MG63 (cell line): ENCODE results near the gene TMEM50B. TPM values are rescaled to one million over a fixed set of nuclear protein-coding genes. Genes with fewer than 3 reads are reported as not detected.
"Not testable (repeated sequence)": the region's sequence is repeated elsewhere in the genome, so short reads cannot be mapped to it uniquely, and the experiment has no call there.

Experiments
- DNase-seq: peaks from one replicate; pipeline ENCODE4 v3.0.0-alpha.2; 2020
- H3K27me3 ChIP-seq: fragments of 250-450 bp; sonication (Bioruptor Pico); 2 replicates; pipeline ENCODE4 v1.5.1; 2020; ENCODE audit warnings: mild to moderate bottlenecking, moderate library complexity
- H3K36me3 ChIP-seq: fragments of 250-450 bp; sonication (Bioruptor Pico); 2 replicates; pipeline ENCODE4 v1.5.1; 2020; ENCODE audit warnings: mild to moderate bottlenecking, moderate library complexity
- H3K4me3 ChIP-seq: fragments of 250-450 bp; sonication (Bioruptor Pico); 2 replicates; pipeline ENCODE4 v1.5.1; 2020; ENCODE audit warnings: mild to moderate bottlenecking, moderate library complexity
- H3K9me3 ChIP-seq: fragments of 250-450 bp; sonication (Bioruptor Pico); 2 replicates; pipeline ENCODE4 v1.5.1; 2020; ENCODE audit warnings: mild to moderate bottlenecking, moderate library complexity
- total RNA-seq: library from RNA; depleted of rRNA; stranded (reverse); fragments of >200 nt; shearing (Covaris generic); gene quantifications from 2 replicates; pipeline ENCODE4 v1.2.3, GENCODE V29; 2014; ENCODE audit warnings: low replicate concordance; rRNA removed

TMEM50B gene
- 14.3 and 16.3 TPM in 2 replicates for total RNA-seq

DNA sequence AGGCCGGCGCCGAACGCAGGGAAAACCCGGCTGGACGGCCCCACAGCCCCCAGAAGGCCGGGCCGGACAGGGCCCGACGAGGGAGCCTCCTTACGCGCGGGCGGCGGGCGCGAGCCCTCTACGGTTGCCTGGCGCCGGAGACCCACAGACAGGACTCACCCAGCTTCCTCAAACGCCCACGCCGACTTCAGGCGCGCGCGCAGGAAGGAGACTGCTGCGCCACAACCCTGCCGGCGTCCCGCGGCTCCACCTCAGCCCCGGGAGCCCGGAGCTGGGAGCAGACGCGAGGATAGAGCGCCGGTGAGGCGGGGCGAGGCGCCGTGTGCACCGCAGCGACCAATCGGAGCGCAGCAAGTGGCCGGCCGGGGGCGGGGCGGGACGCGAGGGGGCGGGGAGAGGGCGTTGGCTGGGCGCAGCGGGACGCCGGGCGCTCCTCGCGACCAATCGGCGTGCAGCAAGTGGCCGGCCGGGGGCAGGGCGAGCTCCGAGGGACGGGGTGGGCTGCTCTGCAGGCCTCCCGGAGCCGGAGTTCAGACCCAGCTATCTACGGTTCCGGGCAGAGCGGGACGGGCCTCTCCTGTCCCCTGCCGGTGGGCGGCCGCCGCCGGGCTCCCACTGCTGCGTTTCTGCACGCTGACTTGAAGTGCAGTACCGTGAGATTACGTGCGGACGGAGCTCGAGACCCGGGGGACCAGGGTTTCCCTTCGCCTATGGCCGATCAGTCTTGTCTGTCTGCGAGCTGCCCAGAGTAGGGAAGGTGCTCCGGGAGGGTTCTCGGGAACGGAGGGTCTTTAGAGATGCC lies at the start of gene TMEM50B:
Gene TMEM50B (minus strand): TSS at position 296 of the 802 bp plus-strand sequence. CDS start 11,089 bp downstream, outside the sequence.
- peak; percentile 96 for DNase-seq
- no peaks in the 10 kb centered on the region for H3K36me3 ChIP-seq
- H3K9me3 ChIP-seq = no peaks in the 10 kb centered on the region
- peak within 1 kb of the TSS; percentile 77 for H3K4me3 ChIP-seq
- H3K27me3 ChIP-seq = no peaks in the 10 kb centered on the region

DNA sequence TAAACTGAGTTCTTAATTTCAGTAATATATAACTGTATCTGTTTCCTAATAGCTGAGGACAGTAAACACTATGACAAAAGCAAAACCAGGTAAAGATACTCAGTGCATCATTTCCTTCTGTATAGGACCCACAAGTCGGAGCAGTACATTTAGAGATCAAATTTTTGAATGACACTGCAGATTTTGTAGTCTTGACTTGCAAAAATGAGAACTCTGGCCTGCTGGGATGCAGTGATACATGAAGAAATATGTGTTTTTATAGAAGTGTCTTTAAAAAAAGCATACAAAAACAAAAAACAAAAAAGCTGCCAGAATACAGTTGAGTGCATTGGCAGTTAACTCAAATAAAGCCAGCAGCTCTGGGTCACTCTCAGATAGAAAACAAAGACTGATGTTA lies 43.2 kb upstream of the TMEM50B start:
- peaks cover 69% of the 10 kb centered on the region for H3K36me3 ChIP-seq
- H3K9me3 ChIP-seq = no peaks in the 10 kb centered on the region
- H3K27me3 ChIP-seq = no peaks in the 10 kb centered on the region
- no peak overlapping the region for H3K4me3 ChIP-seq
- no peak for DNase-seq

DNA sequence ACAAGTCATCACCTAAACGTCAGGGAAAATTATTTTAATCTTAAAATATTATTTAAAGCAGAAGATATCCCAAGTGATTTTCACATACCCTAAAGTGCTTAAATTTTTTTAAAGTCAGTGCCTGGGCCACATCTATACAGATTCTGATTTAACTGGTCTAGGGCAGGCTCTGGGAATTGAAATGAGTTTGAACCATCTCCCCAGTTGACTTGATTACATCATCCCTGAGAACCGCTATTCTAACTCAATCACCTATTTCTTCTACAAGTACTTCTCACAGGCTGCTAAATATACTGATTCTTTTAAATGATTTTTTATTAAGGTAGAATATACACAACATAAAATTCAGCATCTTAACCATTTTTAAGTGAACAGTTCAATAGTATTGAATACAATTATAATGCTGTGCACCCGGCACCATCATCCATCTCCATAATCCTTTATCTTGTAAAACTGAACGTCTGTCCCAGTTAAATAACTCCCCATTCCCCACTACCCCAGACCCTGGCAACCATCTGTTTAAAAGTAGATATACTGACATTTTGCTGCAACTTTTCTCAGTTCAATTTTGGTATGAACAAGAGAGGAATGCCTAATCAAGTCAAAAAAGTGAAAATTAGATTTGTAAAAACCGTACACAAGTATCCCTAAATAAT lies 42.7 kb upstream of the TMEM50B start:
- Histone ChIP-seq H3K4me3 (no peak overlapping the region), H3K27me3 (no peaks in the 10 kb centered on the region), H3K9me3 (no peaks in the 10 kb centered on the region), H3K36me3 (peaks cover 69% of the 10 kb centered on the region)
- DNase-seq = no peak

DNA sequence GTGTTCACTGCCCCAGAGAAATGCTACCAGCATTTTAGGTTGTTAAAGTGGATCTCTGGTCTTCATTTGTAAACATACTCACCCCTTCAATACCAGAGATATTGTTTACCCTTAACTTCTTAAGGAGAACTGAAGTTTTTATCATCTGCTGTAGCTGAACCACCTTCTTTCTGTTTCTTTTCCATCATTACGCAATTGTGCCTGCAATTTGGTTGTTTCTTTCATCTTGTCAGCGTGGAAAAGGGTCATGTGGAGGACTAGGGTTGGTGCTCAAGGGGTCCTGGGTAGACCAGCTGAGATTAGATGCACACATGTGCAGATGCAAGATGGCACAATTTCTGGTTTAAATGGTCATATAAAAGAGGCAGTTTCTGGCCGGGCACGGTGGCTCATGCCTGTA lies 39.1 kb upstream of the TMEM50B start:
- H3K27me3 ChIP-seq = no peaks in the 10 kb centered on the region
- H3K9me3 ChIP-seq = no peaks in the 10 kb centered on the region
- H3K36me3 ChIP-seq = peaks cover 74% of the 10 kb centered on the region
- H3K4me3 ChIP-seq = no peak overlapping the region
- DNase-seq = no peak

DNA sequence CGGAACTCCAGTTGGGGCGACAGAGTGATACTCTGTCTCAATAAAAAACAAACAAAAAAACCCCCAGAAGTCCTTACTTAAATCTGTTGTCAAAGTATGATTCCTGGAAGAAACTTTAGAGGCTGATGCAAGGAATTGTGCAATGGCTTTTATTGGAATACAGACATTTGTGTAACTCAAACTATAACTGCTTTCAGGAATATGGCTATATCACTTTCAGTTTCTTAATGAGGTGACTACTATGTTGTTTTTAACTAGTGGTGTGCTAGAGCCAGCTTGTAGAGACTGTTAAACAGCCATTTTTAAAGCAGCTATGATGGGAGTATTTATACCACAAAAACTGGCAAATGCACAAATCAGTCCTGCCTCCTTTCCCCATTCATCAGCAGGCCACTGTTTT lies 34.5 kb upstream of the TMEM50B start:
- Histone ChIP-seq H3K4me3 (no peak overlapping the region), H3K27me3 (no peaks in the 10 kb centered on the region), H3K9me3 (no peaks in the 10 kb centered on the region), H3K36me3 (peaks cover 89% of the 10 kb centered on the region)
- DNase-seq = no peak

DNA sequence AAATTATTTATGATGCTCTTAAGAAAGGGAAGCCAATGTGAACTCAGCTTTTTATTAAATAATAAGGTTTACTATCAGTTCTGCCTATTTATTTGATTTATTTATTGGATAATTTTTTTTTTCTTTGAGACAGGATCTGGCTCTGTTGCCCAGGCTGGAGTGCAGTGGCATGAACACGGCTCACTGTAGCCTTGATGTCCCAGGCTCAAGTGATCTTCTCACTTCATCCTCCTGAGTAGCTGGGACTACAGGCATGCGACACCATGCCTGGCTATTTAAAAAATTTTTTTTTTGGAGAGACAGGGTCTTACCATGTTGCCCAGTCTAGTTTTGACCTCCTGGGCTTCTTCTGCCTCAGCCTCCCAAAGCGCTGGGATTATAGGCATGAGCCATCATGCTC lies 32.7 kb upstream of the TMEM50B start:
- peaks cover 88% of the 10 kb centered on the region for H3K36me3 ChIP-seq
- no peak overlapping the region for H3K4me3 ChIP-seq
- no peak for DNase-seq
- H3K9me3 ChIP-seq = no peaks in the 10 kb centered on the region
- no peaks in the 10 kb centered on the region for H3K27me3 ChIP-seq

DNA sequence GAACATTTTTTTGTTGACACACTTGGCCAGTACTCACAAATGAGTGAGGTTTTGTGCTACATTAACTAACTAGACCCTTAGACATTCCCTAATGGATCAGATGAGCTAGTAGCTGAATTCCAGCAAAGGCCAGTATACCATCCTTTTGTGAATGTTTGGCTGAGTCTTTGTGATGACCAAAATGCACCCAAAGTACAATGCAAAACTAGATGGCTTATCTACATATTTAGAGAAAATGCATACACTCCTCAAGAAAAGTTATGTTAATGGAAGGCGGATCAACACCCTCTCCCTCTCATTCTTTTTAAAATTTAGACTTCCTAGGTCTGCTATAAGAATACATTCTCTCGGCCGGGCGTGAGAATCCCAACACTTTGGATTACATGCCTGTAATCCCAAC lies 31.9 kb upstream of the TMEM50B start:
- peaks cover 88% of the 10 kb centered on the region for H3K36me3 ChIP-seq

DNA sequence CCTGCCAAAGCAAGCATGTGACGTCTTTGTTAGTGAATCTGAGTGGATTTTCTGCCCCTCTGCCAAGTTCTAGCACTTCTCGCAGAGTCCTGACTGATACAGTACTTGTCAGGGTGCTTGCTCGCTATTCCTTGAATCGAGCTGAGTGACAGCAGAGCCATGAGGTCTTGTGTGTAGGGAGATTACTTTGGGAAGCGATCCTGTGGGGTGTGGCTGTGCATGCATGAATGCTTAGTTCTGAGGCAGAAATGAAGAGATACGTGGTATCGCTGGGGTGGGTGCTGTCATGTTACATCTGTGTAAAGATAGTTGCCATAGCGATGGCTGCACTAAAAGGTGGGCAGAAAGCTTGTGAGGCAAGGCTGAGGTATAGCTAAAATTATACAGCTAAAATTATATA lies 31.1 kb upstream of the TMEM50B start:
- no peaks in the 10 kb centered on the region for H3K9me3 ChIP-seq
- H3K36me3 ChIP-seq = peaks cover 90% of the 10 kb centered on the region
- no peaks in the 10 kb centered on the region for H3K27me3 ChIP-seq
- no peak for DNase-seq
- no peak overlapping the region for H3K4me3 ChIP-seq

More for the DNA sequence above, 31.9 kb upstream of the TMEM50B start:
- no peak for DNase-seq
- Histone ChIP-seq H3K4me3 (no peak overlapping the region), H3K27me3 (no peaks in the 10 kb centered on the region), H3K9me3 (no peaks in the 10 kb centered on the region)

DNA sequence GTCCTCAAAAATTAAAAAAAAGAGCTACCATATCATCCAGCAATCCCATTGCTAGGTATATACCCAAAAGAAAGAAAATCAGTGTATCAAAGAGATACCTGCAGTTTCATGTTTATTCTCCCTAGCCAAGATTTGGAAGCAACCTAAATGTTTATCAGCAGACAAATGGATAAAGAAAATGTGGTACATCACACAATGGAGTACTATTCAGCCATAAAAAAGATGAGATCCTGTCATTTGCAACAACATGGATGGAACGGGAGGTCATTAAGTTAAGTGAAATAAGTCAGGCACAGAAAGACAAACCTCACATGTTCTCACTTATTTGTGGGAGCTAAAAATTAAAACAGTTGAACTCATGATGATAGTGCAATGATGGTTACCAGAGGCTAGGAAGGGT lies 27.2 kb upstream of the TMEM50B start:
- H3K27me3 ChIP-seq, H3K4me3 ChIP-seq: not testable (repeated sequence)

DNA sequence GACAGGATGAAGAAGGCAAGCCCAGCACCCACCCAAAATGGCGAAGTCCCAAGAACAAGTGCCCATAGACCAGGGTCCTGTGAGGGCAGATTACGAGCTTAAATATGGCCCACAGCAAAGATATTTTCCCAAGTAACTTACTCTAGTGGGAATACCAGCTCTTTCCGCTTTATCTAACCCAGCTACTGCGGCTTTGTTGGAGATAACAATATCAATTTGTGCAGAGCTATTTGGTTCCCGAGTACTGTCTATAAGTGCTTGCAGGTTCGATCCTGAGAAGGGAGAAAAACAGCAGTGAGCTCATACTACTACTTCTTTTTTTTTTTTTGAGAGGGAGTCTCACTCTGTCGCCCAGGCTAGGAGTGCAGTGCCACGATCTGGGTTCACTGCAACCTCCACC lies 26.1 kb upstream of the TMEM50B start:
- no peaks in the 10 kb centered on the region for H3K27me3 ChIP-seq
- H3K36me3 ChIP-seq = peaks cover 74% of the 10 kb centered on the region
- no peaks in the 10 kb centered on the region for H3K9me3 ChIP-seq
- no peak overlapping the region for H3K4me3 ChIP-seq
- DNase-seq = no peak

More for the DNA sequence above, 27.2 kb upstream of the TMEM50B start:
- not testable (repeated sequence) for DNase-seq, H3K9me3 ChIP-seq
- peaks cover 82% of the 10 kb centered on the region for H3K36me3 ChIP-seq

DNA sequence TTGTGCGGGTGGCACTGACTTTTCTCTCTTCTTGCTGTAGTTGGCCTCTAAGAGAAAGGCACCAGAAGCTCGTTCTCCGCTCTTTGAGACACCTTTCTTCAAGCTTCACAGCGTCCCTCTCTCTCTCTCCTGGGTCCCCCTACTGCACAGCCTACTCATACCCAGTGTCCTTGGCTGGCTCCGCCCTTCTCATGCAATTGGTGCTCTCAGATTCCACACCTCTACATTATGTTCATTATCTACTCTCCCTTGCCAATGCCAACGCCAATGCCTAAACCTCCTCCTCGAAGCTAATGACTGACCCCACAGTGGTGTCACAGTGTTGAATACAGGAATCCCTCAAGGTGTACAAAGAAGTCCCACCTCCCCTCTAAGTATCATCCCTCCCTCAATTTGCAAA lies 16.6 kb upstream of the TMEM50B start:
- Histone ChIP-seq H3K36me3 (no peaks in the 10 kb centered on the region), H3K4me3 (no peak overlapping the region), H3K9me3 (no peaks in the 10 kb centered on the region), H3K27me3 (no peaks in the 10 kb centered on the region; the same call in 1 of the 2 replicates)
- DNase-seq = no peak

DNA sequence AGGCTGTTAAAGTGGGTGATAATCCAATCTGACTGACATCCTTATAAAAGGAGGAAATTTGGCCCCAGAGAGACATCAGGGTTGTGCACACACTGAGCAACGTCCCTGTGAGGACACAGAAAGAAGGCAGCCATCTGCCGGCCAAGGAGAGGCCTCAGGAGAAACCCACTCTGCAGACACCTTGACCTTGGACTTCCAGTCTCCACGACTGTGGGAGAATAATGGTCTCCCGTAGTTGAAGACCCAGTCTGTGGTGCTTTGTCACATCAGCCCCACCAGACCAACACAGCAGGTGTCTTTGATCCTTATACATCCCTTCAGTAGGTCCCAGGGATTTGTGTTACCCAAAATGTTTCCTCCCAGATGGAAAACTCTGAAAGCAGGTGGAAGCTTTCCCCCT lies 16.0 kb upstream of the TMEM50B start:
- DNase-seq = no peak
- peaks cover 2% of the 10 kb centered on the region; the same call in 1 of the 2 replicates for H3K27me3 ChIP-seq
- no peaks in the 10 kb centered on the region for H3K36me3 ChIP-seq
- H3K9me3 ChIP-seq = no peaks in the 10 kb centered on the region
- H3K4me3 ChIP-seq = no peak overlapping the region

DNA sequence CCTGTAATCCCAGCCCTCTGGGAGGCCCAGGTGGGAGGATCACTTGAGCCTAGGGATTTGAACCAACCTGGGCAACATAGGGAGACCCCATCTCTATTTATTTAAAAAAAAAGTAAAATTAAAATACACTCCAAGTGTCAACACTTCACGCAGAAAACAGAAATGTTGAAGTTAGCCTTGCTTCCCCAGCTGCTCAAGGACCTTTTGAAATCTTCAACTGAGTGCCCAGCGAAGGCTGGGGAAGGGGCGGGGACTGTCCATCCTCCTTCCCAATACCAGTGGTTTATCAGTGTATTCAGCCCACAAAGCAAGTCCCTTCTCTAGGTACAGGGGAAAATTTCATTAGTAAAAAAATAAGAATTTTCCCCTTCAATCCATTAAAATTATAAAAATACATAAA lies 14.0 kb upstream of the TMEM50B start:
- no peaks in the 10 kb centered on the region for H3K9me3 ChIP-seq
- peaks cover 2% of the 10 kb centered on the region; the same call in 1 of the 2 replicates for H3K27me3 ChIP-seq
- DNase-seq = no peak
- H3K4me3 ChIP-seq = no peak overlapping the region
- no peaks in the 10 kb centered on the region for H3K36me3 ChIP-seq

DNA sequence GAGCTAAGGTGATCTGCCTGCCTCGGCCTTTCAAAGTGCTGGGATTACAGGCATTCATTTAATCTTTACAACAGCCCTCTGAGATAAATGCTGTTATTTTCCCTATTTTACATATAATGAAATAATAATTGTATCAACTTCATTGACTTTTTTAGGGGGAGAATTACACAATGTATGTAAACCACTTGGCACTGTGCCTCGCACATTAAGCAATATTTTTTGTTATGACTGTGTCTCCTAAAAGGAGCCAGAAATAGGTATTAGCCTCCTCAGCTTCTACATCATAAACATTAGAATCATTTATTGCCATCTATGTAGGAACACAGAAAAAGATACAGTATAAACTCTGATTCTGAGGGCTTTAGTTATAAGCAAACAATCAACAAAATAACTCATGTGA lies 12.8 kb upstream of the TMEM50B start:
- no peaks in the 10 kb centered on the region for H3K36me3 ChIP-seq

DNA sequence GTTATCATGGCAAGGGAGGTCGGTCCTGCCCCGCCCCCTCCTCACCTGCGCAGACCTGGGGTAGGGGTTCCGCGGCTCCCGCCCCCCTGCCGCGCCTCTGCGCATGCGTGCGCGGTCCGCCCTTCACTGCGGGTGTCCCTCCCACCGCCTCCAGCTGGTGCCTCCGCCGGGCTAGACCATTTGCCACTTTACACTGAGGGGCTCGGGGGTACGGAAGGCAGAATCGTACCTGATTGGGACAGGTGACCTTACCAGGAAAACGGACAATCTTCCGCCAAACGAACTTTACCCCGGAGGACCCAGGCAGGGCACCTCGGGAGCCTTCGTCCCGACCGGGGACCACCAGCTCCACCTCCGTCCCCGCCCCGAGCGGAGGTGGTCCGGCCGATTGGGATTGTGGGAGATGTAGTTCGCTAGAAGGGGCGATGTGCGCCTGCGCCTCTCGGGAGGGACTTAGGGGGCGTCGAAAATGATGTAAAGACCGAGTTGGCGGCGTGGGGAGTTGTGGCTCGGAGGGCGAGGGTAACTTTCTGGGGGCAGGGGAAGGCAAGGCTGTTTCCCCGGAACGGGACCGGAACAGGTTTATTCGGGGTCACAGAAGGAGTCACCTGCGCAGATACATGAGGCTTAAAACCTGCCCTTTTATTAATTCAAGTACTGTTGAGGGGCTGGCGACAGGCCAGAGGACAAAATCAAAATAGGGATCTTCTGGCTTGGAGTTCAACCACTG lies 11.8 kb upstream of the TMEM50B start, which contains the start of gene DNAJC28:
Gene DNAJC28 (minus strand): TSS at position 344 of the 730 bp plus-strand sequence. CDS start 2,323 bp downstream, outside the sequence.
- Histone ChIP-seq H3K4me3 (peak within 1 kb of the TSS; percentile 91), H3K27me3 (peaks cover 2% of the 10 kb centered on the region; the same call in 1 of the 2 replicates), H3K36me3 (no peaks in the 10 kb centered on the region), H3K9me3 (no peaks in the 10 kb centered on the region)
- DNase-seq = peak; percentile 89

More for the DNA sequence above, 12.8 kb upstream of the TMEM50B start:
- H3K4me3 ChIP-seq = no peak overlapping the region
- peaks cover 2% of the 10 kb centered on the region; the same call in 1 of the 2 replicates for H3K27me3 ChIP-seq
- DNase-seq = no peak
- H3K9me3 ChIP-seq = no peaks in the 10 kb centered on the region

DNA sequence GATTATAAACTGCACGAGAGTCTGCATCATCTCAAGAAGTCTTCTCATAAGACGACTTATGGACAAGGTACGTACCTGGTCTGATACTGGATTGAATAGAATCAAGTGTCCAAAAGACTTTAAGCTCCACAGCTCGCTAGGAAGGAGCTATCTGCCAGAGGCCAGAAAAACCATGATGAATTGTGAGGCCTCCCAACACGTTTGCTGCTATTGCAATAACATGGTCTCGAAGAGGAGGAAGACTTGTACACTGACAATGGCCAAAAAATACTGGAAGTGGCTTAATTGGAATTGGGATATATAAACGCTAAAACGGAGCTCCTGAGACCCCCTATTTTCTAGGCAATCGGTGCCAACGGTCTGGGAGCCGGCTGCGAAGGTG lies 11.2 kb upstream of the TMEM50B start:
- DNase-seq = no peak

DNA sequence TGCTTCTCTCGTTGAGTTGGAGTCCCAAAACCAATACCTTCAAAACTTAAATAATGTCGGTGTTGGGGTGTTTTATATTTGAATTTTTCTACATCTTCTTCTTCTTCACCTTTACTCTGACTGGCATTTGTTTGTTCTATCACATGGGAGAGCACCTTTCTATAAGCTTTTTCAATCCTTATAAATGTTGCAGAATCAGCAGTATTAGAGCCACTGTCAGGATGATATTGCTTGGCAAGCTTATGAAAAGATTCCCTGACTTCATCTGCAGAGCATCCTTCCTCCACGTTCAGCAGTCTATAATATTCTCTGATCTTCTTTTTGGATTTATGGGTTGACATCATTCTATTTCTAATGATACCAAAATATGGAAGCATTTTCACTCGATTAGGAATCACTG lies 9.2 kb upstream of the TMEM50B start:
- DNase-seq = no peak
- Histone ChIP-seq H3K4me3 (no peak overlapping the region), H3K36me3 (no peaks in the 10 kb centered on the region), H3K27me3 (peaks cover 2% of the 10 kb centered on the region; the same call in 1 of the 2 replicates), H3K9me3 (no peaks in the 10 kb centered on the region)

More for the DNA sequence above, 11.2 kb upstream of the TMEM50B start:
- Histone ChIP-seq H3K4me3 (peak overlapping the region; percentile 91), H3K36me3 (no peaks in the 10 kb centered on the region), H3K9me3 (no peaks in the 10 kb centered on the region), H3K27me3 (peaks cover 2% of the 10 kb centered on the region; the same call in 1 of the 2 replicates)
